GM21786 (cell line): ENCODE measurements around the gene NXF1.
"Not testable (repeated sequence)": the region's sequence is repeated elsewhere in the genome, so short reads cannot be mapped to it uniquely, and the experiment has no call there.

Experiments used
- ATAC-seq: cut with Tn5 transposase; IDR thresholded peaks from one replicate; pipeline ENCODE4 v1.9.1; 2021; ENCODE audit not compliant: unreplicated experiment

Gene NXF1

GRCh38 chr11:62788991-62789390 is 16.2 kb downstream of the NXF1 start:
- ATAC-seq: no peak

- ATAC-seq: peak; percentile 76
Measured at GRCh38 chr11:62787005-62787759, 18.1 kb downstream of the NXF1 start, which contains the start of gene TMEM179B. TMEM179B (plus strand) TSS chr11:62787402; CDS start chr11:62787432, 30 bp downstream.

DNA sequence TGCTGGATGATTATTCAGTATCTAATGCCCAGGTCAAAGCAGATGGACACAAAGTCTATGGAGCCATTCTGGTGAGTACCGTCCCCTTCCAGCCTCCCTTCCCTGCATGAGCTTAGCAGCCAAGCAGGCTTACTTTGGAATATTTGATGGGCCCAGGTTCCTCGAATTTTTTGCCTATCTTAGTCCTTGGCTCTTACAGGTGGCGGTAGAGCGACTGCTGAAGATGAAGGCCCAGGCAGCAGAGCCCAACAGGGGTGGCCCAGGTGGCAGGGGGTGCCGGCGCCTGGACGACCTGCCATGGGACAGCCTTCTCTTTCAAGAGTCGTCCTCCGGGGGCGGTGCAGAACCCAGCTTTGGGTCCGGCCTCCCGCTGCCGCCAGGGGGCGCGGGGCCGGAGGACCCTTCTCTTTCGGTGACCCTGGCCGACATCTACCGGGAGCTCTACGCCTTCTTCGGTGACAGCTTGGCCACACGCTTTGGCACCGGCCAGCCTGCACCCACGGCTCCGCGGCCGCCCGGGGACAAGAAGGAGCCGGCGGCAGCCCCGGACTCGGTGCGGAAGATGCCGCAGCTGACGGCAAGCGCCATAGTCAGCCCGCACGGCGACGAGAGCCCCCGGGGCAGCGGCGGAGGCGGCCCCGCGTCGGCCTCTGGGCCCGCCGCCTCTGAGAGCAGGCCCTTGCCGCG is 18.8 kb downstream of the NXF1 start:
- peak; percentile 58 for ATAC-seq

- no peak for ATAC-seq
Measured at GRCh38 chr11:62782753-62783152, 22.5 kb downstream of the NXF1 start.

GRCh38 chr11:62778441-62778840 is 26.8 kb downstream of the NXF1 start:
- ATAC-seq: no peak

DNA sequence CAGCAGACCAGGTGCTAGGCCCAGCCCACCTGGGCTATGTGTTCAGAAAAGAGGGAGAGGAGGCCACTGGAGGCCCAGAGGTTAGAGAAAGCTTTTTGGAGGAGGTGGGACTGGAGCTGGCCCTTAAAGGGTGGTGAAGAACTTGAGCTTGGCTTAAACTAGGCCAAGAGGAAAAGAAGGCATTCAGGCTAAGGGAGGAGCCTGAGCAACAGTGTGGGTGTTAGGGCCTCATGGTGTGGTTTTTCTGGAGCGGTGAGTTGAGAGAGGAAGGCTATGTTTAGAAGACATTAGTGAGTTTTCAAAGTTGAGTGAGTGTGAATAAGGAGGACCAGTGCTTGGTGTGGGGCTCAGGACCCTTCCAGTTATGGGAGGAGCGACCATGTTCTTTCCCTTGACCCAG is 27.9 kb downstream of the NXF1 start:
- ATAC-seq: no peak

DNA sequence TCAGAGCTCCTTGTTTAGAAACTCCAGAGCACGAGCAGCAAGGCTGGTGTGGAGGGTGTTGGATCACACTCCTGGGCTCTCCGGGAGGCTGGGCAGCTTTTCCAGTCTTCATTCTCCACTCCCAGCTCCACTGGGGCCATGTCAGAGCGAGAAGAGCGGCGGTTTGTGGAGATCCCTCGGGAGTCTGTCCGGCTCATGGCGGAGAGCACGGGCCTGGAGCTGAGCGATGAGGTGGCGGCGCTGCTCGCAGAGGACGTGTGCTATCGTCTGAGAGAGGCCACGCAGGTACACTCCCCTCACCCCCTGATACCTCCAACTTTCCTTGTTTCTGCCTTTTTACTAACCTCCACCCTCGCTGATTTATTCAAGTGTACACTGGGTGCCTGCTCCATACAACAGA is 29.6 kb downstream of the NXF1 start:
- ATAC-seq: no peak

- no peak for ATAC-seq
Measured at GRCh38 chr11:62774407-62774806, 30.8 kb downstream of the NXF1 start.

DNA sequence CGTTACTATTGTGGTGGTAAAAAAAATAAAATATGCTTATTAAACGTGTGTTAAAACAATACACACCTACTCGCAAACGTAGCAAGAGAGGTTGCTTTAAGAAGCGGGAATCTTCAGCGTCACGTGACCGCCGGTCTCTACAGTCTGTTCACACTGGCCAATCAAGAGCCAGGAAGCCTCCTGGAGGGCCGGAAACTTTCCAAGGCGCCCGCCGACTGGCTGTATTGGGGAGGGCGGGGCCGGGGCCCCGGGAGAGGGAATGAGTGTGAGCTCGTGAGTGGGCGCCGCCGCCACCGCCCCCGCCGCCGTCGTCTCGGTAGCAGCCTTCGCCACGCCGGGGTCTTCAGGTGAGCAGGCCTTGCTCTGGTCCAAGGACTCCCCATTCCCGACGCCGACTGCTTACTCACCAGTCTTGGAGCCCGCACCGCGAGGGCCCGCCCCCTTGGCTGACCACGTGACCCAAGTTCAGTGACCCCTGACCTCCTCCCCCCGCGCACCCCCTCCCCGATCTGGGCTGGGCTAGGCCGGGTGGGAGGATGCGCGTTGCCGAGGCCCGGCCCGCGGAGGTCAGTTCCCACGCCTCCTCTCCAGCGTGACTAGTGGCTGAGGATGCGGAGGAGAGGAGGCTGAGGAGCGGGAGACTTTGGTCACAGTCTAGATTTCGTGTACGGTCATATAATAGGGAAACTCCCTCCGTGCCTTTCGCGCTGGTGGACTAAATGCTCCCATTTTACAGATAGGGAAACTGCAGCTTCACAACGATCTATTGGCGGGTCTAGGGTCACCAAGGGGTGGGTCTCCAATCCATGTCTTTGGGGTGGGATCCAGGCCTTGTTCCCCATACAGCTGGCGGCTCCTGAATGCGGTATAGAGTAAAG is 33.9 kb downstream of the NXF1 start, which contains the start of gene TAF6L:
Gene TAF6L, plus strand, starts transcription at position 253 of the 878 bp plus-strand sequence. CDS start 4,388 bp downstream, outside the sequence.
- peak; percentile 85 for ATAC-seq

- no peak for ATAC-seq
Measured at GRCh38 chr11:62770778-62771143, 34.5 kb downstream of the NXF1 start.

DNA sequence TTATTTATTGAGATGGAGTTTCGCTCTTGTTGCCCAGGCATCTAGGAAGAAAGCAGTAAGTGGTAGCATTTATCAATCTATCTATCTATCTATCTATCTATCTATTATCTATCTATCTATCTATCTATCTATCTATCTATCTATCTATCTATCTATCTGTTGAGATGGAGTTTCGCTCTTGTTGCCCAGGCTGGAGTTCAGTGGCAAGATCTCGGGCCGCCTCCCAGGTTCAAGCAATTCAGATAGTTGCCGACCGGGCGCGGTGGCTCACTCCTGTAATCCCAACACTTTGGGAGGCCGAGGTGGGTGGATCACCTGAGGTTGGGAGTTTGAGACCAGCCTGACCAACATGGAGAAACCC is 44.4 kb downstream of the NXF1 start:
- not testable (repeated sequence) for ATAC-seq

DNA sequence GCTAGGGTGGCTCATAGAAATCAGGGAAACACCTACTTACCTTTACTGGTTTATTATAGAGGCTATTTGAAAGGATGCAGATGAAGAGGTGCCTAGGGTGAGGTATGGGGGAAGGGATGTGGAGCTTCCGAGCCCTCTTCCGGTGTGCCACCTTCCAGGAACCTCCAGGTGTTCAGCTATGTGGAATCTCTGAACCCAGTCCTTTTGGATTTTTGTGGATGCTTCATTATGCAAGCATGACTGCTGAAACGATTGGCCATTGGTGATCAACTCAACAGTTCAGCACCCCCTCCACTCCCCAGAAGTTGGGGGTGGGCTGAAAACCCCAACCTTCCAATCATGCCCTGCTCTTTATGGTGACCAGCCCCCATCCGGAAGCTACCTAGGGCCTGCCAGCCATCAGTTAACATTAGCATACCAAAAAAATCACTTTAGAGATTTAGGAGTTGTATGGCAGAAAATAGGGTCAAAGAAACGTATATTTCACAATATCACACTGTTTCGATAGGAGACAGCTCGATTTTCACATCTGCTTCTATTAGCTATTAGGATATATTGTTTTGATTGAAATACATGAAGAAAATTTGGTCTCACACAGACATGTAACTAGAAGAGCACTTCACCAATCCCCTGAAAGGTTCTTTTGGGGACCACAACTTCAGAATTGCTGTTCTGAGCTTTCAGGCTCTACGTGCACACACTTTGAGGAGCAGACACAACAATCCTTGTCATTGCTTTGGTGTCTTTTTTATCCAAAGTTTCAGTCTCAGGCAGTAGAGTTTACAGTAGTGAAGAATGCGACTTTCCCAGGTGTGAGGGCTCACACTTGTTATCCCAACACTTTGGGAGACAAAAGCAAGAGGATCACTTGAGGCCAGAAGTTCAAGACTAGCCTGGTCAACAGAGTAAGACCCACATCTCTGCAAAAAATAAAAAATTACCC is 47.1 kb downstream of the NXF1 start:
- no peak for ATAC-seq

- no peak for ATAC-seq
Measured at GRCh38 chr11:62755086-62755615, 50.1 kb downstream of the NXF1 start.

- peak; percentile 97 for ATAC-seq
Measured at GRCh38 chr11:62753736-62754603, 51.3 kb downstream of the NXF1 start, which contains the start of gene ZBTB3. ZBTB3 (minus strand) TSS chr11:62754160; CDS start chr11:62753664, 496 bp downstream.

DNA sequence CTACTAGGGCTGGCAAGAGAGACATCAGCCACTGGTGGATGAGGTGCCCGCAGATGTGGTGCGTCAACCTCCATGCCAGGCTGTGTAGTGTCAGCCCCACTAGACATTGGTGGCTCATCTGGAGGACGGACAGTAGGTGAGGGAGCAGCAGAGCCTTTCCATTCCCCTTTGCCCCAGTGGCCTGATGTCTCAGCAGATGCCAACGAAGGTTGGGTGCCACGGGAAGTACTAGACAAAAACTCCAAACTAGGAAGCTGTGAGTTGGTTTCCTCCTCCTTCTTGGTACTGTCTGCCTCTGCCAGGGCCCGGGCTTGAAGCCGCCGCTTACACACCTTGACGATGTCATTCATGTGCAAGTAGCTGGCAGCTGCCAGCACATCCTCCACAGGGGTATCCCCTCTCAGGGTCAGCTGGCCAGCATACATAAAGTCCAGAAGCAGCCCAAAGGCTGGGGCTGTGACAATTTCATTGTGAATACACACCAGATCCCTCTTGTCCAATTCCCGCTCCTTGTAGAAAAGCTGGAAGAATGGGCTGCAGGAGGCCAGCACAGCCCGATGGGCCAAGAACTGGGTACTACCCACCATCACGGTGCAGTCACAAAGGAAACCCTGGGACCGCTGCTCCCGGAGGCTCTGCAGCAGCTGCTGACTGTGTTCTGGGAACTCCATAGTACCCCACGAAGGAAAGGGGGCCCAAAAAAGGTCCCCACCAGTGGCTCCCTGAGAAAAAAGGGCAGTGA is 52.1 kb downstream of the NXF1 start:
- no peak for ATAC-seq

- no peak for ATAC-seq
Measured at GRCh38 chr11:62752177-62752785, 53.0 kb downstream of the NXF1 start.

- ATAC-seq: not testable (repeated sequence)
Measured at GRCh38 chr11:62749931-62750330, 55.3 kb downstream of the NXF1 start.
